Common myeloid progenitor, CD34-positive (primary cell): ENCODE data around the gene MEX3C.

Experiments used
- CTCF ChIA-PET: fragments of 350-600 bp; sonication (Branson Sonifier 250); formaldehyde crosslinking; loops from one replicate; lab custom pipeline; 2021; ENCODE audit warnings: antibody characterized with exemption; lab: Charles Lee
- POLR2A ChIA-PET: fragments of 350-600 bp; sonication (Branson Sonifier 250); formaldehyde crosslinking; loops from one replicate; lab custom pipeline; 2021; ENCODE audit warnings: antibody characterized with exemption; lab: Charles Lee
- DNase-seq, 3 donors: peaks; one replicate each; pipeline versions ENCODE4 v3.0.0 to v3.0.0-alpha.2; 2013
- H3K27ac ChIP-seq, 2 experiments: 1 replicate in 1 of 2; 2 replicates in 1 of 2; pipeline ENCODE4 v1.7.0; 2013; ENCODE audit warnings: inconsistent platforms in 2 of 2, low read length in 2 of 2, mild to moderate bottlenecking in 2 of 2, low read depth in 1 of 2, moderate library complexity in 1 of 2; ENCODE audit not compliant: severe bottlenecking in 2 of 2, insufficient read depth in 1 of 2, poor library complexity in 1 of 2
- H3K27me3 ChIP-seq, 5 experiments: replicated peaks in 2 of 5; 1 replicate in 3 of 5; 2 replicates in 2 of 5; pipeline versions ENCODE4 v1.6.1 to v1.7.0; 2013; ENCODE audit warnings: low read length in 4 of 5, mild to moderate bottlenecking in 2 of 5, moderate library complexity in 2 of 5, inconsistent platforms in 1 of 5; ENCODE audit not compliant: insufficient read depth in 5 of 5, control insufficient read depth in 4 of 5
- H3K36me3 ChIP-seq, 4 experiments: 1 replicate in 2 of 4; 2 replicates in 2 of 4; pipeline versions ENCODE4 v1.6.1 to v1.7.0; 2013; ENCODE audit warnings: low read length in 3 of 4, control low read depth in 1 of 4, mild to moderate bottlenecking in 1 of 4; ENCODE audit not compliant: control insufficient read depth in 4 of 4, insufficient read depth in 4 of 4
- H3K4me1 ChIP-seq, 4 experiments: 1 replicate in 3 of 4; 2 replicates in 1 of 4; pipeline versions ENCODE4 v1.6.1 to v1.7.1; 2013; ENCODE audit warnings: low read length in 3 of 4, mild to moderate bottlenecking in 3 of 4, control low read depth in 1 of 4, inconsistent platforms in 1 of 4, moderate library complexity in 1 of 4; ENCODE audit not compliant: control insufficient read depth in 4 of 4, insufficient read depth in 4 of 4; ENCODE audit errors: control extremely low read depth in 1 of 4
- H3K4me3 ChIP-seq, 7 experiments: 1 replicate in 4 of 7; 2 replicates in 3 of 7; pipeline versions ENCODE4 v1.5.1 to v1.7.0; 2013; ENCODE audit warnings: mild to moderate bottlenecking in 7 of 7, low read length in 6 of 7, moderate library complexity in 6 of 7, inconsistent platforms in 2 of 7, low read depth in 2 of 7, control low read depth in 1 of 7; ENCODE audit not compliant: insufficient read depth in 4 of 7, control insufficient read depth in 1 of 7; ENCODE audit errors: extremely low read depth in 1 of 7
- H3K9me3 ChIP-seq, 5 experiments: 1 replicate in 4 of 5; 2 replicates in 1 of 5; pipeline versions ENCODE4 v1.6.1 to v1.7.1; 2013; ENCODE audit warnings: low read length in 4 of 5, mild to moderate bottlenecking in 2 of 5, inconsistent platforms in 1 of 5, low read depth in 1 of 5, moderate library complexity in 1 of 5; ENCODE audit not compliant: control insufficient read depth in 4 of 5, insufficient read depth in 2 of 5; ENCODE audit errors: control extremely low read depth in 1 of 5
- WGBS: methylation state at CpG from one replicate; pipeline ENCODE4 v1.1.5; 2013; ENCODE audit not compliant: insufficient coverage; 5-methylcytosine and 5-hydroxymethylcytosine counted together

The MEX3C gene

DNA sequence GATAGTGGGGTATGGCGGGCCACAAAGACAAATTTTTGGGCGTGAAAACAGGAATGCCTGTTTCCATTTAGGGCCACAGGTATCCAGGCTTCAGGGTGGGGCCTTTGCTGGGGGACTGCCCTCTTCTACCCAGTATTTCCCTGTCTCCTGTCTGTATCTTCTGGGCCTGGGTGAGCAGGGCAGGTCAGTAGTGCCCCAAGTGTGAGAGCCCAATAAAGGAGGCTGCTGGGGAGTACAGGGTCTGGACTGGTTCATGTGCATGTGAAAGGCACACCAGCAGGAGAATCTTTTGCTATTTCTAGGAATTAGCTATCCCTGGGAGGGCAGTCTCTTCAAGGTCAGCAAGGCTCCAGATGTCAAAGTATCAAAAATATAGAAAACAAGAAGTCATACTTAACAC, 71.5 kb downstream of the MEX3C start:
- Histone ChIP-seq H3K27ac (no peak overlapping the region), H3K4me3 (no peak overlapping the region), H3K4me1 (no peaks in the 10 kb centered on the region), H3K36me3 (no peaks in the 10 kb centered on the region), H3K9me3 (peaks cover 0 to 7% (median 0%) of the 10 kb centered on the region in 5 experiments), H3K27me3 (peaks cover 0 to 3% (median 0%) of the 10 kb centered on the region in 5 experiments)
- CTCF ChIA-PET: interaction anchor here (2.1 kb wide), 1 partner anchor 258 kb away, joined by 5 read pairs; no protein-coding TSS in a partner anchor
- POLR2A ChIA-PET: no interaction called here
- no CpG with 5 or more reads among the region's 2 CpGs for WGBS
- no peak for DNase-seq
